ENCODE data around the gene TNS1.
"Not testable (repeated sequence)": the region's sequence is repeated elsewhere in the genome, so short reads cannot be mapped to it uniquely, and the experiment has no call there.

Gene TNS1

DNA sequence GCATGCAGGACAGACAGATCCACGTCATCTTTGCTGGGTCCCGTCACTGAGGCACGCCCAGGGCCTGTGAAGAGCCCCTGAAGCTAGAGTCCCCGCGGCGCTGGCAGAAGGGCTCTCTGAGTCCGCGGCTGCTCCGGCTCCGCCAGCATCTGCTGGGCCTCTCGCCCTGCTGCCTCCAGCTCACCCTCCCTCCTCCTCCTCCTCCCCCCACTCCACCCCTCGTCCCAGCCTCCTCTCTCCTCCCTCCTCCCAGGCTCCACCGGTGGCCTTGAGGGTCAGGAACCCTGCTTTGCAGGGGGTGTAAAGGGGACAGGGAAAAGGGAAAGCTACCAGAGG lies at the start of gene TNS1:
TSS of gene TNS1 (minus strand) at position 151 of the 336 bp plus-strand sequence. CDS start at position 28, 123 bp downstream.
- Histone ChIP-seq H3K4me3 (no peak within 1 kb of the TSS), H3K9me3 (no peaks in the 10 kb centered on the region), H3K4me1 (no peaks in the 10 kb centered on the region), H3K36me3 (replicated peaks) (no peaks in the 10 kb centered on the region), H3K27me3 (ENCODE audit: low read depth) (no peaks in the 10 kb centered on the region)
- in situ Hi-C loops (cut with MboI; ENCODE audit: low sequenced_read_pairs): no loop called here
- no peak for DNase-seq (ENCODE audit: low spot score in 2 of 2)

DNA sequence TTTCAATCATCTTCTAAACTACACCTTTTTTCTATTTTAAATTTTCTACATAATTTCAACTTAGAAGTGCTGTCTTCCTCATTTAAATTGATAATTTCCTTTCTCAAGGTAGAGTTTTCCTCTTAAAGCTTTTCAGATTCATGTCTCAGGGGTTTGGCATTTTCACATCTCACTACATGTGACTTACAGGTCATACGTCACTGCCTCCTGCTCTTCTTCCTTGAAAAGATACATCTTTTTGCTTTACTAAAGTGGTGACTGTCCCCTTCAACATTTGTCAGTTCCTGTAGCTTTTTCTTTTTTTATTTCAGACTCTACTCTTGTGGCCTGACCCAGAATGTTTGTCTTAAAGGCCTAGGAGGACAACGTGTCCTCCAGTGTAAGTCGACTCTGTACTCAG lies 49.1 kb upstream of the TNS1 start:
- no peak for DNase-seq (ENCODE audit: low spot score in 2 of 2)
- H3K36me3 ChIP-seq (replicated peaks): no peaks in the 10 kb centered on the region
- in situ Hi-C loops (cut with MboI; ENCODE audit: low sequenced_read_pairs): no loop called here
- H3K4me3 ChIP-seq: no peak overlapping the region
- no peaks in the 10 kb centered on the region for H3K9me3 ChIP-seq
- no peaks in the 10 kb centered on the region for H3K4me1 ChIP-seq
- H3K27me3 ChIP-seq (ENCODE audit: low read depth): peaks cover 5% of the 10 kb centered on the region

DNA sequence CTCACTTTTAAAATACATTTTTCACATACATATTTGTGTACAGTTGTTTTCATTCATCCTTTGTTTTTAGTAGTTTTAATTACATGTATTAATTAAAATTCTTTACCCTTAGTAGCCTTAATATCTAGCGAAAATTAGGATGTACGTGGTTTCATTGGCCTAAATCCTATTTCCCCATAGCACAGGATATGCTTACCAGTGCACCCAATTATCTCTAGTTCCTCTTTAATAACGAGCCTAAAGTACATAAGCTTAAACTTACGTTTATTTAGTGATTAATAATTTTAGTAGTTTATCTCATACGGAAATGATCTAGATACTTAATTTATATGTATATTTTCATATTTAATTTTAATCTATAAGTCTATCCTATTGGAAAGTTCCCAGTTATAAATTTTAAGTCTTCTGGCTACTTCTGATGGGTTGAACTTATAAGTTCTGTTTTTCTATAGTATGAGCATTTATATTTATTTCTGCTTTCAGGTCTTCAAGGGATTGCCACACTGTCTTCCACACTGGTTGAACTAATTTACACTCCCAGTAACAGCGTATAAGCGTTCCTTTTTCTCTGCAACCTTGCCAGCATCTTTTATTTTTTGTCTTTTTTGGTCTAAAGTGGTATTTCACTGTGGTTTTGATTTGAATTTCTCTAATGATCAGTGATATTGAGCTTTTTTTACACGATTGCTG lies 44.9 kb upstream of the TNS1 start:
- H3K27me3 ChIP-seq (ENCODE audit: low read depth): peaks cover 2% of the 10 kb centered on the region; the same call in 1 of the 2 replicates
- H3K4me1 ChIP-seq: no peaks in the 10 kb centered on the region
- no peak overlapping the region for H3K4me3 ChIP-seq
- no peaks in the 10 kb centered on the region for H3K36me3 ChIP-seq (replicated peaks)
- in situ Hi-C loops (cut with MboI; ENCODE audit: low sequenced_read_pairs): no loop called here
- DNase-seq (ENCODE audit: low spot score in 2 of 2): no peak
- no peaks in the 10 kb centered on the region for H3K9me3 ChIP-seq

DNA sequence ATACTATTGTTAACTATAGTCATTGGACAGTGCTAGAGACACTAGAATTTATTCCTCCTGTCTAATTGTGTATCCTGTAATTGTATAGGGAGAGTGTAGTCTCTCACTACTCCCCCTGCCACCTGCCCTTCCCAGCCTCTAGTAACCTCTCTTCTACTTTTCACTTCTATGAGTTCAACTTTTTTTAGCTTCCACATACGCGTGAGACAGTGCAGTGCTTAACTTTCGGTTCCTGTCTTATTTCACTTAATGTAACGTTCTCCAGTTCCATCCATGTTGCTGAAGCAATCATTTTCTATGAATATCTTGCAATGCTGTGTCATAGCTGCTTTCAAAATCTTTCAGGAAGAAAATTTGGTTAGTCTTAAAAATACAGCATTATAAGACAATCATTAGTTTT lies 43.4 kb upstream of the TNS1 start:
- Histone ChIP-seq H3K36me3 (replicated peaks) (no peaks in the 10 kb centered on the region), H3K4me1 (no peaks in the 10 kb centered on the region), H3K4me3 (no peak overlapping the region), H3K27me3 (ENCODE audit: low read depth) (peaks cover 2% of the 10 kb centered on the region; the same call in 1 of the 2 replicates), H3K9me3 (no peaks in the 10 kb centered on the region)
- in situ Hi-C loops (cut with MboI; ENCODE audit: low sequenced_read_pairs): no loop called here
- no peak for DNase-seq (ENCODE audit: low spot score in 2 of 2)

- DNase-seq (ENCODE audit: low spot score in 2 of 2); H3K9me3 ChIP-seq; in situ Hi-C loops (cut with MboI; ENCODE audit: low sequenced_read_pairs); H3K4me3 ChIP-seq; H3K36me3 ChIP-seq (replicated peaks); H3K4me1 ChIP-seq; H3K27me3 ChIP-seq (ENCODE audit: low read depth): not testable (repeated sequence)
Measured at GRCh38 chr2:218044599-218044998, 41.8 kb upstream of the TNS1 start.

DNA sequence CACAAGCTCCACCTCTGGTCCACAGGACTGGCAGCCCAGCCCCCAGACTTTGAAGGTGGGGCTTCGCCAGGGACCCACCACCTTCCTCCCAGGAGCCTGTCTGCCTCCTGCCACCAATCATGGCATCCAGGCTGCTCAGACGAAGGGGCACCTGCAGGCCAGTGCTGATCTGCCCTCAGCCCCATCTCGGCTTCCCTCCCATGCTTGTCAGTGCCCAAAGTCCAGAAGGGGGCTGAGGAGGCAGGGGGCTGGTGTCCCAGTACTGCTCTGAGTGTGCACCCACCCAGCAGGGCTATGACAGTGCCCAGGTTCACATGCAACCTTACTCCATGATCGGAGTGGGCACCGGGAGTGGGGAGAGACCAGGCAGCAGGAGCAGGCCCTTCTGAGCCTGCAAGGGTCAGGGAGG lies 40.9 kb upstream of the TNS1 start:
- no peaks in the 10 kb centered on the region for H3K4me1 ChIP-seq
- peaks cover 2% of the 10 kb centered on the region for H3K27me3 ChIP-seq (ENCODE audit: low read depth)
- H3K4me3 ChIP-seq: no peak overlapping the region
- in situ Hi-C loops (cut with MboI; ENCODE audit: low sequenced_read_pairs): no loop called here
- DNase-seq (ENCODE audit: low spot score in 2 of 2): no peak
- no peaks in the 10 kb centered on the region for H3K9me3 ChIP-seq
- no peaks in the 10 kb centered on the region for H3K36me3 ChIP-seq (replicated peaks)

DNA sequence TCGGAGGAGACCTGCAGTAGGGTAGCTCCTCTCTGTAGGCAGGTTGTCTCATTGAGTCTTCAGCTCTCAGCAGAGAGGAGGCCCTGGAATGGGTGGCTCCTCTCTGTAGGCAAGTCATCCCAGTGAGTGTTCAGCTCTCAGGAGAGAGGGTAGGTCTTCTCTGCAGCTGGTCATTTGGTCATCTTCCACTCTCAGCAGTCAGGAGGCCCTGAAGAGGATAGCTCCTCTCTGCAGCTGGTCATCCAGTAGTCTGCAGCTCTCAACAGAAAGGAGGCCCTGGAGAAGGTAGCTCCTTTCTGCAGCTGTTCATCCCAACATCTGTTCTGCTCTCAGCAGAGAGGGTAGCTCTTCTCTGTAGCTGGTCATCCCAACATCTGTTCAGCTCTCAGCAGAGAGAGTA lies 40.3 kb upstream of the TNS1 start:
- in situ Hi-C loops (cut with MboI; ENCODE audit: low sequenced_read_pairs): no loop called here
- no peaks in the 10 kb centered on the region for H3K4me1 ChIP-seq
- H3K36me3 ChIP-seq (replicated peaks): no peaks in the 10 kb centered on the region
- no peak for DNase-seq (ENCODE audit: low spot score in 2 of 2)
- no peak overlapping the region for H3K4me3 ChIP-seq
- H3K27me3 ChIP-seq (ENCODE audit: low read depth): peaks cover 5% of the 10 kb centered on the region
- no peaks in the 10 kb centered on the region for H3K9me3 ChIP-seq

GRCh38 chr2:218041302-218042168 lies 38.7 kb upstream of the TNS1 start:
- no peak for DNase-seq (ENCODE audit: low spot score in 2 of 2)
- no peaks in the 10 kb centered on the region for H3K4me1 ChIP-seq
- in situ Hi-C loops (cut with MboI; ENCODE audit: low sequenced_read_pairs): no loop called here
- peaks cover 10% of the 10 kb centered on the region for H3K27me3 ChIP-seq (ENCODE audit: low read depth)
- H3K36me3 ChIP-seq (replicated peaks): no peaks in the 10 kb centered on the region
- H3K9me3 ChIP-seq: no peaks in the 10 kb centered on the region
- H3K4me3 ChIP-seq: no peak overlapping the region

DNA sequence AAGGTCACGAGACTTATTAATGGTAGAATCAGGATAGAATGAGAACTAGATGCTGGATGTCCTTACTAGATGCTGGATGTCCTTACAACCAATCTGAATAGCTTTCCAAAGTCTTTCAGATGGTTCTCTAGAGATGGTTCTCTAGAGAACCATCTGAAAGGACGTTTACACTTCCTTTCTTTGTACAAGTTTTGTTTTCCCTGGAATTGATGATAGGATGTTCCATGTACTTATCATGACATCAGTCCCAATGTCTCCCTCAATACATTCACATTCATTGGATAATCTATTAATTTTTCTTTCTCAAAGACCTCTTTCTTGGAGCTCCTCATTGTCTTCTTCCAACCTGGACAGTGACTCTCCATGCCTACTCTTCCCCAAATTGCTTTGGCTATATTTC lies 38.1 kb upstream of the TNS1 start:
- Histone ChIP-seq H3K4me1 (no peaks in the 10 kb centered on the region), H3K27me3 (ENCODE audit: low read depth) (peaks cover 10% of the 10 kb centered on the region), H3K4me3 (no peak overlapping the region), H3K36me3 (replicated peaks) (no peaks in the 10 kb centered on the region), H3K9me3 (no peaks in the 10 kb centered on the region)
- no peak for DNase-seq (ENCODE audit: low spot score in 2 of 2)
- in situ Hi-C loops (cut with MboI; ENCODE audit: low sequenced_read_pairs): no loop called here

DNA sequence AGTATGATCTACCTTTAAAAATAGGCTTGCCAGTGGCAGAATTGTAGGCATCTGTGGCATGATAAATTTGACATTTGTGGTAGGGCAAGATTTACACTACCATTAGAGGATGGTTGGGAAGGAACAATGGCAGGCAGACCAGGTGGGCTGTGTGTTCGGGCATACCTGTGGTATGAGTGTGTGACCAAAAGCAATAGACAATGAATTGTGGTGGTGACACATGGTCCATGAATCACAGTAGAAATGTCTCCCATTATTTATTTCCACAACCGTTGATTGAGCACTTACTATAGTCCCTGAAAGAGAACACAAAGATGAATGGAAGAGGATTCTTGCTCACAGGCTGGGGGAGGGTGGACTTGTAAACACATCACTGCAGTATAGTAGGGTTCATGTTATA lies 36.4 kb upstream of the TNS1 start:
- DNase-seq (ENCODE audit: low spot score in 2 of 2): no peak
- Histone ChIP-seq H3K36me3 (replicated peaks) (no peaks in the 10 kb centered on the region), H3K4me3 (no peak overlapping the region), H3K4me1 (no peaks in the 10 kb centered on the region), H3K9me3 (no peaks in the 10 kb centered on the region), H3K27me3 (ENCODE audit: low read depth) (peaks cover 10% of the 10 kb centered on the region)
- in situ Hi-C loops (cut with MboI; ENCODE audit: low sequenced_read_pairs): no loop called here

DNA sequence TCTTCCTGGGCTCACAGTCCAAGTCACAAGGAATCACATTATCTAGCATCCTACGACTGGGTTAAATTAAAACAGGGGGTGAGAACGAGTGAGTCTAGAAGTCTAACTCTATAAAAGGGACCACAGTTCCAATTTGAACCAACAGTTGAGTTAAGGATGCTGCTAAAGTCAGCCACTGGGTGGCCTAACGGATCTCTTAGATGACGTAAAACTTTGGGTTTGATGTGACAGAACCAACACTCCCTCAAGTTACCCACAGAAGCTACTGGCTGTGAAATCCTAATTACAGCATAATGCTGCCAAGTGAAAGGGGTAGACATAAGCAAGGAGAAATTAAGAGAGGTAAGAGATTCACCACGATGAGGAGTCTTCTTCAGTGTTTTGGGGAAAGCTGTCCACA lies 33.6 kb upstream of the TNS1 start:
- Histone ChIP-seq H3K4me3 (no peak overlapping the region), H3K4me1 (no peaks in the 10 kb centered on the region), H3K36me3 (replicated peaks) (no peaks in the 10 kb centered on the region), H3K27me3 (ENCODE audit: low read depth) (peaks cover 10% of the 10 kb centered on the region), H3K9me3 (no peaks in the 10 kb centered on the region)
- no peak for DNase-seq (ENCODE audit: low spot score in 2 of 2)
- in situ Hi-C loops (cut with MboI; ENCODE audit: low sequenced_read_pairs): no loop called here

DNA sequence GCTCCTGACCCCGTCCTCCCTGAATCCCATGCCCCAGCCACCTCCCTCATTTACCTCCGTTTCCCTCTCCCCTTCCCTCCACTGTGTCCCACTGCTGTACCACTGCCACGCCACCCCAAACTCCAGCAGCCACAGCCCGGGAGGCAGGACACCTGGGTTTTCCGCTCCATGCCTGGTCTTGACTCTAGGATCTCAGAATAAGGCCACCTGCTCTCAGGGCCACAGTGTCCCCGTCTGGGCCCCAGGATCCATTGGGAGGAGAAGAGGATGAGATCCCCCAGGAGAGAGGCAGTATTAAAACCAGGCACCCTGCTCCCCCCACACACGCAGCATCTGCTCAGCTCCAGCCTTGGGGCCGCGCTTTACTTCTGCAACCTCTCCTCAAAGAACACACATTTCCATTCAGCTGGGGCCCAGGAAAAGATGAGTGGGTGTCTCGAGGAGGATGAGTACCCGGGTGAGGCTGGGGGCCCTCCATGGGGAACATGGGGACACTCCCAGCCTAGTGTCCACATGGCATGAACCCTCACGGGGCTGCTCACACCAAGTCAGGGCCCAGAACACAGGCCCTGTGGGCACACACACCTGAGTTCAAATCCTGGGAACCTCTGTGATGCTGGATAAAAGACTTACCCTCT lies 32.8 kb upstream of the TNS1 start:
- Histone ChIP-seq H3K4me3 (no peak overlapping the region), H3K27me3 (ENCODE audit: low read depth) (peaks cover 10% of the 10 kb centered on the region), H3K9me3 (no peaks in the 10 kb centered on the region), H3K36me3 (replicated peaks) (no peaks in the 10 kb centered on the region), H3K4me1 (no peaks in the 10 kb centered on the region)
- in situ Hi-C loops (cut with MboI; ENCODE audit: low sequenced_read_pairs): no loop called here
- DNase-seq (ENCODE audit: low spot score in 2 of 2): no peak

- DNase-seq (ENCODE audit: low spot score in 2 of 2): peak; percentile 62 to 77
- H3K9me3 ChIP-seq; H3K4me3 ChIP-seq; H3K36me3 ChIP-seq (replicated peaks); in situ Hi-C loops (cut with MboI; ENCODE audit: low sequenced_read_pairs); H3K4me1 ChIP-seq: not testable (repeated sequence)
- peaks cover 10% of the 10 kb centered on the region for H3K27me3 ChIP-seq (ENCODE audit: low read depth)
Measured at GRCh38 chr2:218034497-218035213, 31.9 kb upstream of the TNS1 start.
